CD4-positive, alpha-beta T cell treated with Interleukin-17A for 4 hours (primary cell): ENCODE measurements around the gene NR3C1.
"Not testable (repeated sequence)": the region's sequence is repeated elsewhere in the genome, so short reads cannot be mapped to it uniquely, and the experiment has no call there.

Experiments used
- DNase-seq: peaks from one replicate; pipeline ENCODE4 v3.0.0-alpha.2; 2020; ENCODE audit warnings: mixed read lengths

NR3C1 gene

GRCh38 chr5:143359869-143360268 lies 43.6 kb downstream of the NR3C1 start:
- no peak for DNase-seq

GRCh38 chr5:143356855-143357583 lies 46.5 kb downstream of the NR3C1 start:
- DNase-seq = no peak

GRCh38 chr5:143355710-143356109 lies 47.8 kb downstream of the NR3C1 start:
- DNase-seq = peak; percentile 83

- DNase-seq = no peak
These were observed 49.5 kb downstream of the NR3C1 start for GRCh38 chr5:143354025-143354424.

- peak; percentile 36 for DNase-seq
These were observed 50.8 kb downstream of the NR3C1 start for GRCh38 chr5:143352691-143353090.

GRCh38 chr5:143350751-143351602 lies 52.5 kb downstream of the NR3C1 start:
- no peak for DNase-seq

- no peak for DNase-seq
These were observed 53.1 kb downstream of the NR3C1 start for GRCh38 chr5:143350341-143350740.

- DNase-seq = no peak
These were observed 54.3 kb downstream of the NR3C1 start for GRCh38 chr5:143349177-143349576.

- no peak for DNase-seq
These were observed 55.7 kb downstream of the NR3C1 start for GRCh38 chr5:143347698-143348344.

- DNase-seq = no peak
These were observed 56.4 kb downstream of the NR3C1 start for GRCh38 chr5:143347046-143347445.

GRCh38 chr5:143345671-143346440 lies 57.6 kb downstream of the NR3C1 start:
- DNase-seq = no peak

GRCh38 chr5:143343042-143343441 lies 60.4 kb downstream of the NR3C1 start:
- no peak for DNase-seq

- DNase-seq = no peak
These were observed 60.9 kb downstream of the NR3C1 start for GRCh38 chr5:143342607-143343006.

- no peak for DNase-seq
These were observed 61.5 kb downstream of the NR3C1 start for GRCh38 chr5:143341807-143342570.

GRCh38 chr5:143340891-143341685 lies 62.4 kb downstream of the NR3C1 start:
- no peak for DNase-seq

- no peak for DNase-seq
These were observed 64.7 kb downstream of the NR3C1 start for GRCh38 chr5:143338658-143339366.

- DNase-seq = no peak
These were observed 65.5 kb downstream of the NR3C1 start for GRCh38 chr5:143337946-143338345.

GRCh38 chr5:143336485-143336884 lies 67.0 kb downstream of the NR3C1 start:
- DNase-seq = no peak

- no peak for DNase-seq
These were observed 68.6 kb downstream of the NR3C1 start for GRCh38 chr5:143334903-143335302.

- not testable (repeated sequence) for DNase-seq
These were observed 69.1 kb downstream of the NR3C1 start for GRCh38 chr5:143334380-143334779.
